Fibroblast of upper back skin (primary cell): ENCODE results near the gene PTPN14.
A peak's percentile ranks its signal among the peaks of the same experiment; 100 is the strongest.

Source experiments
- DNase-seq: peaks from one replicate; pipeline ENCODE4 v3.0.0-alpha.2; 2013

PTPN14 gene

DNA sequence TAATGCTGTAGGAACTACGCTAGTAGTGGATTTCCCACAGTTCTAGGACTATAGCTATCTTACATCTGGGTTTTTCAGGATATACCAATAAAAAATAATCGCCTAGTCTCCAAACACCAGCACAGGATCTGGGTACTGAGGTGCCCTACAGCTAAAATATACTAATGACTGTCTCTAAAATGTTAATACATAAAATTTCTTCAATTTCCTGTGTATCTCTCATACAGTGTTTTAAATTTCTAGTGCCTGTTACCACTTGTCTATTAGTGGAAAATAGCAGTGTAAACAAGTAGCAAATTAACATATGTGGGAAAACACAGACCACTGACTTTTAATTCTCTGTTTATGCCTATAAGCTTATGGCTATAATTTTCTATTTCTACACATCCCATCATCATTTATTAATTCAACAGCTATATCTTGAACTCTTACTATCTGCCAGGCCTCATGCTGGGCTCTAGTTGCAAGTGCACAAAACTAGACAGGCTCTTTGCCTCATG, 16.1 kb upstream of the PTPN14 start:
- DNase-seq, result no peak

DNA sequence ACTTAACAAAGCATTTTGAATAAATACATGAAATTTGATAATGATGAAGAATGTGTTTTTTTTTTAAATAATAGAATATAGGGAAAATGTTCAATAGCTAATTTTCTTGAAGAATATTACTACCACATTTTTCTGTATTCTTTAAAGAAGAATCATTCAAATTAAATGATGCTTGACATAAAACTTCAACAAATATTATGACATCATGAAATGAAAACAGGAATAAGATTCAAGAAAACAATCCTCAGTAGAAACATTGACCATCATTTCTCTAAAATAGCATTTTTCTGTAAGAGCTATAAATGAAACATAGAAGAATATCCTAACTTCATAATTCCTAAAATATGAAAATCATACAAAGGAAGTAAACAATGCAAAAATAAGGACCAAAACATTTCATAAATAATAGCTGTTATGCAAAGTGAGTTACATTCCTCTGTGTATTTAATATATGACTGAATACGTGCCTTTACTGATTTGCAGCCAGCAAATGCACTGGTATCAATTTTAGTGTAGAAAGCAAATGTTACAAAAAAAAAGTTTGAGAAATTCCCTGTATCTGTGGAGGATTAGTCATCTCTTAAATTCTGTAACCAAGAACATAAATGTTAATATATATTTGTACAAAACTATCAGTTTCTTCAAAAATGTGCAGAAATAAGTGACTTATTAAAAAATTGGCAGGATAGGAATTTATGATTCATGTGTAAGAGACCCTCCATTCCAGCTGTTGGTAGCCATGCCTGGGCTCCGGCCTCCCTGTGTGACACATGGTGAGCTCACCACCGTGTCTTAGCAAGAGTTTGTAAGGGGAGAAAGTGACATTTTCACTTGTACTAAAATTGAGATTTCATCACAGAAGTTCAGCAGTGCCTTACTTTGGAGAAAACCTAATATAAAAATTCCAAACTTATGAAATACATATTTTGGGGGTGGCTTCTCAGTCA, 15.0 kb upstream of the PTPN14 start:
- DNase-seq, result peak; percentile 91

DNA sequence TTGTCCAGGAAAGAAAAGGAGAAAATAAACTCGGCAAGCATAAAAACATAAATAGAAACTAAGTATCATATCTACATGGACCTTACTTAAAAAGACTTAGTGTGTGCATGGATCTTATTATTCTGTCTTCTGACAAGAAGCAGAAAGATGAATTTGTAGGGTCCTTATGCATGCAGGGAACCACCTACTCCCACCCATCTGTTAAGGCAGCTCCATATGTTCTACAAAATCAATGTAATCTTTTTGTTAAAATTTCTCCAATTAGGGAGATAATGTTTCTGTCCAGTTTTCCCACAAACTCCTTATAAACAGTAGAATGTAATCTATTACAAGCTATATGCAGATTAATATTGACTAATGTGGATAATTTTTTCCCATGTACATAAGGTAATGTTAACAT, 13.9 kb upstream of the PTPN14 start:
- no peak for DNase-seq

DNA sequence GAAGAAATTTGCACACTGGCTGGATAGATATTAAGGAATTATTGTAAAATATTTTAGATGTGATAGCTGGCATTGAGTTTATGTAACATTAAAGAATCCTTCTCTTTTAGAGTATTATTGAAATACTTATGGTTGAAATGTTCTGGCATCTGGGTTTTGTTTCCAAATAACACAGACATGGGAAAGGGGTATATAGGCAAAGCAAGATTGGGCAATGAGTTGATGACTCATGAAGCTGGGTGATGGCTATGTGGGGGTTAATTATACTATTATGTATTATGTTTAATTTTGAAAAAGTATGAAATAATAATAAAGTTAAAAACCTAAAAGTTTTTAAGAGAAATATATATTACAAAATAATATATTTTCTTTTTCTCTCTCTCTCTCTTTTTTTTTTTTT, 12.5 kb upstream of the PTPN14 start:
- DNase-seq, result peak; percentile 30

DNA sequence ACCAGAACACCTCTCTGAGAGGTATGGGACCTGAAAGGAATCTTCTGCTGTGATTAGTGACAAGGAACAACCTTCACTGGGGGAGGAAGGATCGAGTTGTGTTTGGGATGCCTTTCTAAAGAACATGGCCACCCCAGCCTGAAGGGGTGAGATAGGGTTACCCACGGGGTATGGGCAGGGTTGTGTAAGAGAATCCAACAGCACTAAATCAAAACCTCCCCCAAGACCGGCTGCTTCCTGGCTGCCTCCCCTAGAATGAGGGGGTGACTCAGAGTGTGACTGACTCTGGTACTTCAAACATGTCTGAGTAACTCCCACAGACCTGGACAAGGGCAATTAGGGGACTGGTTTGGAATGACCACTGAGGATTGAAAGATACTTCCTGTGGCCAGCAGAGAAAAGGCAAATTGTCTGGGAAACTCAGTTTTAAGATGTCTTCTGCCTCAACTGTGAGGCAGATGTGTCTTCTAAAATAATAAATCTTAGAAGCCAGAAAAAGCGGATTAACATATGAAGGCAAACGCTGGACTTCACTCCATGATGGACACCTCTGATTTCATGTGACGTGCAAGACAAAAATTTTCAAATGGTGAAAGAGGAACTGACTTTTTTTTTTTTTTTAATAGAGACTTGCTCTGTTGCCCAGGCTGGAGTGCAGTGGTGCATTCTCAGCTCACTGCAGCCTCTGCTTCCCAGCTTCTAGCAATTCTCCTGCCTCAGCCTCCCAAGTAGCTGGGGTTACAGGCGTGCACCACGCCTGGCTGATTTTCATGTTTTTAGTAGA, 6.7 kb upstream of the PTPN14 start:
- DNase-seq, result peak; percentile 91

DNA sequence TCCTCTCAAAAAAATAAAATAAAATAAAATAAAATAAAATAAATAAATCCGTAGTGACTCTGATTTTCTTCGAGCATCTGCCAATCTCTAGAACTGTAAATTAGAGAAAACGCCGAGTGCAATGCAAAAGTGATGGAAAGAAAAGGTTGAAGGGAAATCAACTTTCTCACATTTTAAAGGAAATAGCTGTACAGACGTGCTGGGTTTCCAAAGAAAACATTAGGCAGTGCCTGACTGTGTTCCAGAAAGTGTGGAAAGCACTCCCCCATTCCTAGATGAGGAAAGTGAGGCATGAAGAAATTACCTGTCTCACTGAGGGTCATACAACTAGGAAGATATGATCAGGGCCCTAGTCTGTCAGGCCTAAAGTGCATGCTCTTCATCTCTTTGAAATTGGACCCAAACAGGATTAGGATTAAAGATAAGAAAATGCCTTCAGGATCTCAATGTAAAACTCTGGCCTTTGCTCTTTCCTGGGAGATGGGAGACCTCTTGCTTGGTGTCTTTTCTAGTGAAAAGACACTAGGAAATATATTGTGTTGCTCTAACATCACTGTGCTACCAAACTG, 1.8 kb upstream of the PTPN14 start:
- no peak for DNase-seq

DNA sequence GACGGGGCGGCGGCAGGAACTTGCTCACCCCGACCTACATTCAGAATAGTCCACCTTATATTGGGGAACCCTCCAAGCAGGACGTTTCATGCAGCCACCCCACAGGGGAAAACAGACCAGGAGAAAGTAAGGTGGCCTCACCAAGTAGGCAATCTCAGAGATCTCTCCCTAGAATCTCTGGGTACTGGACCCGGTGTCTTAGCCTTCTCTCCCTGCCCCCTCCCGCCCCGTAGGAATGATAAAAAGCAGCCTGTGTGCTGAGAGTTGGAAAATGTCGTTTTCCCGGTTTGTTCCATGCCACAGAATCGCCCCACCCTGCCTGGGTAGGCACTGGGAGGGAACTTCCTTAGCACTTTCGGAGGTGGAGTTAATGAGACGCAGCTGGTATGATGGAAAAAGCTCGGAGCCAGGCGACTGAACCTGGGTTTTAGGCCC, 789 bp upstream of the PTPN14 start:
- peak; percentile 79 for DNase-seq

DNA sequence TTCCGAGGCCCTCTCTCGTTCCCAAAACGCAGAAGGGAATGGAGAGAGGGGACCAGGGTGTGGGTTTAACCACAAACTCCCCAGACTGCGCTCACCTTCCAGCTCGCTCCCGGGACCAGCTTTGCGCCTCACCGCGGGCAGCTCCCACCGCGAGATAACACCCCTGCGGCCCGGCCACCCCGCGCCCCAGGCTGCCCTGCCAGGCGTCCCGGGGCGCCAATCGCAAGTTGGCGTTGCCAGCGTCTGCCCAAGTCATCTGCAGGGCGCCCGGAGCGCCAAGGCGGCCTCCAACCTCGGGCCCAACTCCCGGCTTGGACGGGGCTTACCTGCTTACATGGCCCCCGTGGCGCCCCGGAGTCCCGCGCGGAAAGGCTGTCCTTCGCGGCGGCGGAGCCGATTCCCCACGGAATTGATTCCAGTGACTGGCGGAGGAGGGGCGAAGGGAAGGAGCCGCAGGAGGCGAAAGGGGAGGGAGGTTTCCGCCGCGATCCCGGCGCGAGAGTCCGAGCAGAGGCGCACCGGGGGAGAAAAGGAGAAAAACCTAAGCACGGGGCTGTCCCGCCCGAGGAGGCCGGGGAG, 456 bp downstream of the PTPN14 start:
- no peak for DNase-seq

DNA sequence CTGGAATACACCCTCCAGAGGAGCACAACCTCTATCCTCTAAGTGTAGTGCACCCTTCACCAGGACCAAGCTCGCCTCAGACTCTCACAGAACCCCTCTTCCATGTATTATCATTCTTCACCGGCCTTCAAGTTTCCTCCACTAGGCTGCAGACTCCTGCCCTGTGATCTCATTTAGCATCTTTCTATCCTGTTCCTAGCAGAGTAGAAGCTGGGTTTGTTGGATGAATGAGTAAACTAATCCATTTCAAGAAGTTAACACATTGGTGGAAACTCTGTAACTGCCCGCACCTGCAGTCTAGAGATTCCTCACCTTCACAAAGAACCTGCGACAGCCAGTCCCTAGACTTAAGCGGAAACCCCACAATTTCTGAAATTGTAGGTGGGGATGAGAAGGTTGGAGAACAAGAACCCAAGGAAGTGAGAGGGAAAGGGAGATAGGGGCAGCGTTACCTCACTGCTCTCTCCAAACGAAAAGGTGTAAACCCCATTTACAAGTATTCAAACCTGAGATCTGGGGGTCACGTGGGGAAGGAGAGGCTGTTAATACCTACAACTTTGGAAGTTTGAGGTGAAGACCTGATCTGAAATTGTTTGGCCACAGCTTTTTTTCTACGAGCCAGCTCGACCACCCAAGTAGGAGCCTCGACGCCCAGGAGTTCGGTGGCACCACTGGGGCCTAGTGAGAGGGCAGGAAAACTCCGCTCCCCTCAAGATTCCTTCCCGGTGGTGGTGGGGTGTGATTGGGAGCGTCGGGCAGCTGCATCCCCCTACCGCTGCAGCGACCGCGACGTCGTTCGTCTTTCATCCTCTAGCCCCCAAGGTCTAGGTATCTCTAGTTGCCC, 1.2 kb downstream of the PTPN14 start:
- peak; percentile 51 for DNase-seq

DNA sequence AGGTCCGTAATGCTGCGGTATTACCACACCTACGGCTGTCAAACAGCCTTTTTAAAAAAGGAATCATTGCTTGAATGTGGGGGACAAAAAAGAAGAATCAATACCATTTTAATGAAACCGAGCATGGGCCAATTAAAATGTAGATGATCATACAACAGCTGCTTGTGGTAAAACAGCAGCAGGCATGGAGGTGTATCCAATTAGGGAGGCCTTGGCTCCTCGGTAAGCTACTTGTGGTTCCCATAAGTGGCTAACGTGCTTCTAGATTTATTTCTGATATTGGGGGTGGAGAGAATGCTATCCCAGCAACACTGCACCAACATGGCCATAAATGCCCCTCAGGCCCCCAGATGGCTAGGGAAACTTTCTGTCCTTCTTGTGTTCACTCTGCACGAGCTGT, 1.8 kb downstream of the PTPN14 start:
- DNase-seq, result no peak

DNA sequence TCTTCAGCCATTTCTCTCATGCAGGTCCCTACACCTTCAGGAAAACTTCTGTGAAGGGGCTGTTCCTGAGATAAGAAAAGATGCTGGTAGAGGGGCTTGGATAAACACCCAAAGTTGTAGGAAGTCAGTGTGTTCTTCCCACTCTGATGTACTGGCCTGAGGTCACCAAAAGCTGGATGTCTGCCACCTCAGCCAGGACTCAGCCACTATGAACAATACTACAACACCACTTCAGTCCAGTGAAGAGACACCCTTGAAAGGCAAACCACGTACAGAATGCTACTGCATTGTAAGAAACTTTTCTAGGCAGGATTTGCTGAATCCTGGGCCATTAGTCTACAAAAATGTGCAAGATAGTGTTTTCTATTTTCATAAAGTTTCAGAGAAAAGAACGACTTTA, 2.4 kb downstream of the PTPN14 start:
- peak; percentile 42 for DNase-seq

DNA sequence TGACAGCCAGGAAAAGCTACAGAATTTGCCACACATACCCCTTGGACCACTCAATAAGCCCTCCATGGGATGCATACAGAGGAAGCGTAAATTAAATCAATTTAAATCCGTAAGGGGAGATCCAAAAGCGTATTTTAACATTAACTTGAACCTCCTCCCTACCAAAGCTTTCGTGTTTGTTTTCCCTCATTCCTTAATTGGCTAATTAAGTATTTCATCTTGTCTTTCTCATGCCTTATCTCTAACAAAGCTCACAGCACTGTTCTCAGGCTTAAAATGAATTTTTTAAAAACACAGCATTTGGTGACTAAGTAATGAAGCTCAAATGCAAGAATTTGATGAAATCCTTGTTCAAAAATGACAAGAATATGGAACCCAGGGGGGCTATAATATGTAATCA, 3.1 kb downstream of the PTPN14 start:
- DNase-seq, result no peak

DNA sequence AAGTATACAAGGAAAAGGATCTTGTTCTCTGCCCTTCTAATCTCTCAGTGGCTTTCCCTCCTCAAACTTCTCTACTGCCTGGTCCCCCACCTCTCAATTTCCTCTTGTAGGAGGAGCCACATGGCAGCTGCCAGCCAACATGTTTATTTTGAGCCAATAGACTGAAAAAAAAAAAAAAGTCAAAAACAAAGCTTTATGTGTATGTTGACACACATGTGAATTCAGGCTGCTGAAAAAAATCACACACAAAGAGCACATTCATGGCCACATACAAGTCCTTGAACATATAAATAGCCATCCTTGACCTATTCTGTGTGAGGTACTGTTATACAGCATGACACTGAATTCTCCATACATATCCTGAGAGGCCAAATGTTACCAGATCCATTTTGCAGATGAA, 3.7 kb downstream of the PTPN14 start:
- no peak for DNase-seq

DNA sequence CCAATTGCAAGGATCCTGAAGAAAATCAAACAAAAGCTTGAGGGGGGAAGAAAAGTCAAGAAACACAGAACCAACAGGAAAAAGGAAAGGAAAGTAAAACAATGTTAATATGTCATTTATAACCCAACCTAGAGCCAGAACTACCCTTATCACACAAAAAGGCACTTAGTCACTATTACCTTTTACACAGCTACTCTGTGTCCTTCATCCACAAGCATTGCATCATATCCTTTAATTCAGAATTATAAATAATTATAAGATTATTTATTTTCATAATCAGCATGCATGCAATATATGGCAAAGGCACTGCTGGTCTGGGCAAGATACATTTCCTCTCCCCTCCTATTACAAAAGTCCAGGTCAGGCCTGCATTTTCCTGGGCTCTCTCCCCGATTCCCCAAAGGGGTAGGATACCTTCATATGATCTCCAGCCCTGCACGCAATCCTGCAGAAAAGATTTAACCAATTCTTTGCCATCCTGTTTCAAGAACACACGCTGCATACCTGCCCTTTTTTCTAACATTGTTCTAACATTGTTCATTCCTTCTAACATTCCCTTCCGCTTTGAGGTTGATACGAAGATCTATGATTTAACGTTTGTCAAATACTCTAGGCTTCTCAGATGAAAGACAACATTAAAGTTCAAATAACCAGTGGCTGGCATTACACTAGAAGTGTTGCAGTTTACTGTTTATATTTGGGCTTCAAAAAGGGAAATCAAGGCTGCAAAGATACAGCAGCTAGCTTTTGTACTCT, 4.3 kb downstream of the PTPN14 start:
- no peak for DNase-seq

DNA sequence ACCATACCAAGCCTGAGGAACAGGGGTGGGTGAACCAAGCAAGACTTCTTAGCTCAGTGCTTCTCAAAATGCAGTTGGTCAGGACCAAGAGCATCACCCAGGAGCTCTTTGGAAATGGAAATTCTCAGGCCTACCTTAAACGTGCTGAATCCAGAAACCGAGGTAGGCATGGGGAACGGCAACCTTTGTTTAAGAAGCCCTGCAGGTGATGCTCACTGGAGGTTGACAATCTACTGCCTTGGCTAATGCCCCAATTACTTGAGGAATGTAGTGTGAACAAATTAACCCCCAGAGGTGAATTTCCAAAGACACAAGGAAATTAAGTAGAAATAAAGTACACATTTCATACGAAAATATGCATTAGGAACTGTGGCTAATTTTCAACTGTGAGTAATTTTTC, 5.3 kb downstream of the PTPN14 start:
- no peak for DNase-seq

DNA sequence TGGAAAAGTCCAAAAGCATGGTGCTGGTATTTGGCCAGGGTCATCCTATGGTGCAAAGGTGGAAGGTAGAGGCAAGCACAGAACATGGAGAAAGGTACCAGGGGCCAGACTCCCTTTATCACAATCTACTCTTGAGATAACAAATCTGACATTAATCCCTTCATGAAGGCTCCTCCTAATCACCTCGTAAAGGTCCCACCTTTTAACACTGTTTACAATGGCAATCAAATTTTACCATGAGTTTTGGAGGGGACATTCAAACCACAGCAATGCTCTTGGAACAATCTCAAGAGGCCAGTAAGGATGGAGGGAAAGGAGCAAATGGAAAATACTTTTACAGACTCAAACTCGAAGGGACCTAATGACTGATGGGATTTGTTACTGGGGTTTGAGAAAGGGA, 6.1 kb downstream of the PTPN14 start:
- no peak for DNase-seq

DNA sequence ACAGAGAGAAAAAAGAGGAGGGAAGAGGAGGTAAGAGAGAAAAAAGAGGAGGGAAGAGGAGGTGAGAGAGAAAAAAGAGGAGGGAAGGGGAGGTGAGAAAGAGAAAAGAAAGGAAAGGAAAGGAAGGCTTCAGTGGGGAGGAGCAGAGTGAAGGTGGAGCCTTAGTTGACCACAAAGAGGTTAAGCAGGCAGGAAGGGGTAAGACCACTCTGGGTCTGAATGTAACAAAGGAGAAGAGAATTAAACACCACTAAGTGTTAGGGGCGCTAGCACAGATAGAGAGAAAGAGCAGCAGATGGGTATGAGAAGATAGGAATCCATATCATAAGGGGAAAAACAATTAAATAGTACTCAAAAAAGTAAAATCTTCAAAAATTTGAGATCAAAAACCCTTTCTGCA, 6.6 kb downstream of the PTPN14 start:
- no peak for DNase-seq

DNA sequence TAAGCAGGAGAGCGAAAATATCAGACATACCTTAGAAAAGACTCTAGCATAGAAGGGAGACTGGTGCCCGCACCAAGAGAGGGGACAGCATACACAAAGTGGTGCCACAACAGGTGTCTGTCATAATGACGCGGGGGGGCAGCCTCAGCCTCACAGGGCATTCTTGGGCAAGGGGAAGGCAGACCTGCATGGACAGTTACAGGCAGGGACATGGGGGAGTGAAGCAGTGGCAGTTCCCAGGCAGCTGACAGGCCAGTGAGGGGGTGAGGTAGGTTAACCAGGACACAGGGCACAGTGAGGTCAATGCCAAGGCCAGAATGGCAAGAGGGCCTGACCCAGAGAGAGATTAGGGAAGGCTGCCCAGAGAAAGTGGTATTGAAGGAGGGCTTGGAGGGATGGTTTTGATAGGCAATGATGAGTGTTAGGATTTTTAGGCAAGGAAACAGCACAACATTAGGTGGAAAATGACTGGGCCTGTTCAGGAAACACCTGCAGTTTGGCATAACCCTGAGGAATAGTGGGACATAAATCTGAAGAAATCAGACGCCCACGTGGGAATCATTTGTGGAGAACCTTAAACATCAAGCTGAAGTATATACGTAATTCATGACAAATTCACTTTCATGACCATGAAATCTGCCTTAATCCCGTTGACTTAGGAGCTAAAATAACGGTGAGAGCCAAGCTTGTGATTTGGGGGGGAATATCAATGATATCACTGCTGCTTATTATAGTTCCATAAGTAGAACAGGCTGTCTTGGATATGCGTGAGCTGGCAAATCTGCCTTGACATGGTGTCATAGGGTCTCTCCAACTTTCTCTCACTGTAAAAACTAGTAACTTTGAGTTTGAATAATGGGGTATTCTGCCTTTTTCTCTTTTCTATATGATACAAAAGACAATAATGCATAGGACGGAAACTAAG, 8.9 kb downstream of the PTPN14 start:
- DNase-seq, result no peak

DNA sequence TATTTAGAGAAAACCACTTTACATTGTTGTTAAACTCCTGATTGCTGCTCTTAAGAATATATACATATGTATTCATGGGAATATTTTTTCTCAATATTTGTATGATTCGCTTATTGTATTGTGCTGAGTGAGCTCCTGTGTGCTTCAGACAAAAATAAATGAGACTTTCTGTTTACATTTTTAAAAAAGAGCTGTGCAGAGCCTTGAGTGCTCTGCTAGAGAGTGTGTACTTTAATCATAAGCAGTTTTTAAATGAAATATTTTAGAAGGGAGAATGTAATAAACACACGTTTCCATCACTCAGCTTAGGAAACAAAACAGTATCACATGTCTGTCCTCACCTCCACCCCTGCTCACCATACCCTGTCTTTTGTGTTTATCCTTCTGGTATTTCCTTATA, 9.7 kb downstream of the PTPN14 start:
- no peak for DNase-seq

DNA sequence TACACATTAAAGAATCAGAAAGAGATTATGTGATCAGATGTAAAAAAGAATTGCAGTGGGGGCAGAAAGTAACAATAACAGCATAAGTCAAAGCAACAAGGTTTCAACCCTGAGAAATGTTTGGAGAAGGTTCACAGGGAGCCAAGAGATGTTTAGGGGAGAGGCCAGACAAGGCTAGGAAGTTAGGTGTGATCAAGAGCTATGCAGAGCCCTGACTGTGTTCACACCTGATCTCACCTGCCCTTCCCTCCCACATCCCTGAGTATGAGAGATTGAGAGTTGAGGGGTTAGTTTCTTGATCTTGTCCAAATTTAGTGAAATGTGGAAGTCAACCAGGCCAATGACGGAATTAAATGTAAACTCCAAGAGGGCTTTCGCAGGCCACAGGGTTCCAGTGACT, 10.2 kb downstream of the PTPN14 start:
- no peak for DNase-seq
